GM18519 (cell line): ENCODE data around the gene RPIA.
"Not testable (repeated sequence)": the region's sequence is repeated elsewhere in the genome, so short reads cannot be mapped to it uniquely, and the experiment has no call there.

Experiments
- ATAC-seq: cut with Tn5 transposase; IDR thresholded peaks from one replicate; pipeline ENCODE4 v1.9.1; 2021; ENCODE audit warnings: mild to moderate bottlenecking, moderate library complexity; ENCODE audit not compliant: unreplicated experiment, low FRiP score

Gene RPIA

DNA sequence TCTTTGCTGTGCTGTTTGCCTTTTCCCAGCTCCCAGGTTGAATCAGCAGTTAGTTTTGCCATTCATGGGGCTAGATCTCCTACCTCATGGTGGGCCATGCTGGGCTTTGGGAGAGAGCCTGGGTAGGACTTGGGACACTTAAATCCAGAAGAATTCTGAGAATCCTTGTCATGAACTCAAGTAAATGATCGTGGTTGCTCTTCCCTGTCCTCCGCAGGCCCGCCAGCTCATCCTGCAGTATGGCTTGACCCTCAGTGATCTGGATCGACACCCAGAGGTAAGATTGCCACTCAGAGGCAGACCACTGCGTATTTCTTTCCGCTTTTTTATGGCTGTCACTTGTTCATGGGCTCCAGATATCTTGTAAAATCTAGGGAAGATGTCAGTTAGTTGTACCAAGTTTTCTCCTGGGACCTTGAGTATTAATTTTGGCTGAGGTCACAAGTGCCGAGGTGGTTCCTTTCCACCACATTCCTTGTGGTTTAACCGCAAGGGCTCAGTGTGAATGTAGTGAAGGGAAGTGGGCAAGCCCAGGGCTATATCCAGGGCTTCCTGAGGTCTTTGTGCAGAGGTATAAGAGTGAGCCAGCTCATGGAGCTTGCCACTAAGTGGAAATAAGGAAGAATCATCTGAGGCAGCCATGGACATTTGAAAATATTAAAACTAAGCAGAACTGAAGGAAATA is 37.7 kb downstream of the RPIA start:
- ATAC-seq, result no peak

DNA sequence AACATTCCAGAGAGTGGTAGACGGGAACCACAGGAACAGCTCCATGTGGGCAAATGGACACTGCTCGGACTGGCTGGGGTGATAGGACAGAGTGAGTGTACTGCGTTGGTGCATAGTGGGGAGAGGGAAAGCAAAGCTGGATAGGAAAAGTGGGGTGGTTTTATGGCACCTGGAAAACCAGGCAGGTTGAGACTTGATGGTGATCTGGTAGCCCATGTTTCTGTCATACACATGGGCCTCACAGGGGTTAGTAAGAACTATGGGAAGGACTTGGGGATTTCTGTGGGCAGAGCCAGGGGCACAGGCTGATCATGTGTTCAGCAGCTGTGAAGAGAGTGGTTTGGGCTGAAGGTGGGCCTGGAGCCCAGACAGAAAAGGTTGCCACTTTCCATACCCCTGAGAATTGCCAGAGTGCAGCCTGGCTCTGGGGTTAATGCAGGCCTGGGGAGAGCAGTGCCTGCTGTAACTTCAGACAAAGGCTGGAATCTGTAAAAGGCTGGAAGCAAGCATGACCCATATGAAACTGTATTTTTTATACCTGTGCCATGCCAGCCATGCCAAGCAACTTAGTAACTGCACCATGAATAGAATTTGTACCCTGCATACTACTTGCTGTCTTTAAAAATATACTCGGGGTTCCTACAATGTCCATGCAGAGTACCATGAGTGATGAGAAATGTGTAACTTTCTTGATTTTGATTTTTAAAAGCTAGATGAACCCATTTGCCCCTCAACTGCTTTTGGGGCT is 41.9 kb downstream of the RPIA start:
- no peak for ATAC-seq

DNA sequence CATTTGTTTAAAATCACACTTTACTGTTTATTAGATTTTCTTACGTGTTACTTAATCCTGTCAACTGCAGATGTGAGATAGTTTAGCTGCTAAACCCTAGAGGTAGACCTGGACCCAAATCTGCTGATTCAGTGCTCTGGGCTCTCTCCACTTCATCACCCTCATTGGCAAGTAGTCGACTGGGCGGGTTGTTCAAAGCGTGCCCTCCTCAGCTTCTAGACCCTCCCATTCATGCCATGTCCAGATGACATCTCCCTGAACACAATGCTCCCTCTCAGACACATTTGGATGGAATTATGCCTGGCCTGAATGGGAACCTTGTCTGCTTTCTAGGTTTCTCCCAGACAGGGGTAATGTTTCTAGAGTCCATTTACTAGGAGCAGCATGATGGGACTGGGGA is 43.7 kb downstream of the RPIA start:
- no peak for ATAC-seq

DNA sequence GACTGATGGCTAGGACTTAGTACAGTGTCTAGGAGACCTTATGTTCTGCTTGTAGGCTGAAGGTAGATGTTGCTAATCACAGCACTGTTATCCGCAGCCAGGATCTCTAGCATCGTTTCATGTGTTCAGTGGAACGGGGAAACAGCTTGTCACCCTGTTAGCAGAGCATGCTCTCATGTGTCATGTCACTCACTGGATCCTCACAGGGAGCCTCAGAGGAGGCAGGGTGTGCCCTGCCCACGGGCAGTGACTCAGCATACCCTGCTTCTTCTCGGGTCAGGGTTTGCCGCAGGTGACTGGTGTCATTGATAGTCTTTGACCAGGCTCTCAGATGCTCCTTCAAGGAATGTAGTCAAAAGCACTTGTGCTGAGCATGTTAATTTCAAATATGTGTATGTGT is 44.4 kb downstream of the RPIA start:
- no peak for ATAC-seq

DNA sequence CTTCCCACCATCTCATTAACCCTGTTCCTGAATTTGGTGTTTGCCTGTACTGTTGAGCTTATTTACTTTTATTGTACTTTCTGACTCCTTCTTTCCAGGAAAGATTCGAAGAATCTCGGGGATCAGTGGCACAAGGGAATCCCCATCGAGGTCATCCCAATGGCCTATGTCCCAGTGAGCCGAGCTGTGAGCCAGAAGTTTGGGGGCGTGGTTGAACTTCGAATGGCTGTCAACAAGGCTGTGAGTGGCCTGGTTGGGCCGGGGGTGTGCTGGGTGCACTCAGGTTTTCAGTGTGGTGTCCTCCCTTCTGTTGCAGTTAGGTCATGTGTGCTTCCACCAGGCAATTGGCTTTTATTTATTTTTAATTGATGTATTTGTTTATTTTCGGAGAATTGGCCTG is 45.0 kb downstream of the RPIA start:
- no peak for ATAC-seq

DNA sequence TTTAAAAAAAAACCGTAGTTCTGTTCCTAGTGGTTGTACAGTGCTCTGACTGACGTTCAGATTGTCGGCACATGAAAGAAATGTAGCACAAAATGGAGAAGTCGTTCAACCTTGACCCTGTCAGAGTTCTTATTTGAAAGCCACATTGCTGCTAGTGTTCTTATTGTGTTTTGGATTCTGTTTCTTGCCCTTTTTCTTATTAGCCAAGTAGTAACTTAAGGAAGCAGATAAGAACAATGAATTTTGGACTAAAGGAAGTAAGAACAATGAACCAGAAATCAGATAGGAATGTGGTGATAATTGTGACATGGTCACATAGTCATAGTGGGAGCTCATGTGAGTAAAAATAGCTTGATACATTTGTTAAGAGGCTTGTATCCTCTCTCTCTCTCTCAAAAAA is 45.9 kb downstream of the RPIA start:
- no peak for ATAC-seq

DNA sequence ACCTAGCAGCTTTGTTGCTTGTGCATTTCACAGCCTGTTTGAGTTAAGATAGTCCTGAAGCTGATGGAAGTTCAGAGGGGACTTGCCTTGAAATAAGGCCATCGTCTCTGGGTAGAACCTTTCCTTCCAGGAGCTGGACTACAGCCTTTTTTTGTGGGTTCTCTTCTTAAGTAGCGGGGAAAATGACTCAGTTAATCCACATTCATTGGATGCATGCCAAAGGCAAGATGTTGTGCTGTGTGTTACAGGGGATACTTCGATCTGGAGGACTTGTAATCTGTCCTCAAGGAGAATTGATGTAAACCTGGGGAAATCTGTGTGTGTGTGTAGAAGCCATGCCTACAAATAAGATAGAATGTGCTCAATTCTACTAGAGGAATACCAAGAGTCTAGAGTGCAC is 46.8 kb downstream of the RPIA start:
- no peak for ATAC-seq

DNA sequence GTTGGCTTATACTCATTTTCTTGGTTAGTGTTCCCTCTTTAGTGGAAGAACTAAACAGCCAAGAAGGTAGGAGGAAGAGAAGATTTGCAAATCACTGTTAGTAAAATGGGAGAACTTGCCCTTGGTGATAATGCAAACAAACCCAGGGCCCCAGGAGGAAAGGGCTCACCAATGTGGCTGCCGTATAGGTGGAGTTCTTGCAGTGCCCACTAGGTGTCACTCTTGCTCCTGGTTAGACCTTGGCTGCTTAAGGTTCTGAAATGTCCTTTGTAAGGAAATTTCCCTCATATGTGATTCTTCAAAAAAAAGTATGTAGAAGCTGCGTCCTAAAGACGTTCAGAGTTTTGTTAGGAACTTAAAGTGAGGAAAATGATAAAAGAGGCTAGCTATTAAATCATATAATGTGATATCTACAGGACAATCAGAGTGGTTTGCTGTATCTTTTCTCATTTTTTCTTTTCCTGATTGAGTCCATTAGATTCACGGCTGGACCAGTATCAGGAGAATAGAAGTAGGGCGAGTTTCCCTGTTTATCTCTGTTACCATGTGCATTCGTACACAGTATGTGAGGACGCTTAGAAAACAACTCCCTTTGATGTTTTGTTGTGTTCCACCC is 48.6 kb downstream of the RPIA start:
- peak; percentile 68 for ATAC-seq

DNA sequence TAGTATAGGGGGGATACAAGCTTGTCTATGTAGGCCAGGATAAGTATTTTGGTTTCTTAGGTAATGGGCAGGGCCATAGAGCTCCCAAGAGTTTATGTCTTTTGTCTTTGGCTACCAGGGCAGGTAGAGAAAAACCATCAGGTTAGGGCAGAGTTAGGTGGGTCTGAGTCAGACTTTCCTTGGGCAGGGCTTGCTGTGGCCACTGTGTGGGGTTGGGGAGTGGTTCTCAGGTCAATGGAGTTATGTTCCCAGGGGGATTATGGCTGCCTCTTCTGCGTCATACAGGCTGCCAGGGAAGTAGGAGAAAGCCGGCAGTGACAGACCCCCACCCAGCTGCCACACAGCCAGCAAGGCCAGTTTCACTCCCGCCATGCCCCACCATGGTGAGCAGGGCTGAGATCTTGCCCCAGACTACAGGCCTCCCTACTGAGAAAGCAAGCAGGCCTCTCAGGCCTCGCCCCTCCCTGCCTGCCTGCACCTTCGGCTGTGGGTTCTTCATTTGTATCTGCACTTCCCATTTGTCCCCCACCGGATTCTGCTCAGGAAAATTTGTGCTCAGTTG is 55.5 kb downstream of the RPIA start:
- ATAC-seq, result no peak

DNA sequence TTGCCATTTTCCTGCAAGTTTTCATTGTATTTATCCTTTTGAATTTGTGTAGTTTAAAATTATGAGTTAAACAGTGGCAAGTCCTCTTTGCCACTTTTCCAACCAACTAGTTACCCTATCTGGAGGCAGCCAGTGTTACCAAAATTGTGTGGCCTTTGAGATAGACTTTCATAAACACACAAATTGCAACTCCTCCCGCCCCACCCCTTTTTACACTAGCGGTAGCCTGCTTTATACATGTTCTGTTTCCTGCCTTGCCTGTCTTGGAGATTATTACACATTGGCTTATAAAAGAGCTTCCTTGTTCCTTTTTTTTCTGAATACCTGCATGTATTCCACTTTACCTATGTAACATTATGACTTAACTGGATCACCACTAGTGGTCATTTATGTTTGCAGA is 56.5 kb downstream of the RPIA start:
- no peak for ATAC-seq

DNA sequence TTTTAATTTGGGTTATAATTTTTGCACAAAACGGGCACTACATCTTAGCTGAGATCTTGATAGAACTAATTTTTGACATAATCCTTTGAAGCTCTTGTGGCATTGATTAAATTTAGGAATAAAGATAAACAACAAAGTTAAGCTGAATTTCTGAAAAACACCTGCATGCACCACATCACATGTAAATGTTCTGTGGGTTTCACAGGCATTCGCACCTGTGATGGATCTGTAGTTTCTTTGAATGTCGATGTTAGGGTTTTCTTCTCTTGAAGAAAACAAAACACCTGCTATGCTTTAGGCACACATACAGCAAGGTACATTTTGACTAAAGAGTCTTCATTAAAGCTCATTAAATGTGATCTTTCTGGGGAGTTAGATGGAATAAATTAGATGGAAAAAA is 60.3 kb downstream of the RPIA start:
- ATAC-seq, result no peak

DNA sequence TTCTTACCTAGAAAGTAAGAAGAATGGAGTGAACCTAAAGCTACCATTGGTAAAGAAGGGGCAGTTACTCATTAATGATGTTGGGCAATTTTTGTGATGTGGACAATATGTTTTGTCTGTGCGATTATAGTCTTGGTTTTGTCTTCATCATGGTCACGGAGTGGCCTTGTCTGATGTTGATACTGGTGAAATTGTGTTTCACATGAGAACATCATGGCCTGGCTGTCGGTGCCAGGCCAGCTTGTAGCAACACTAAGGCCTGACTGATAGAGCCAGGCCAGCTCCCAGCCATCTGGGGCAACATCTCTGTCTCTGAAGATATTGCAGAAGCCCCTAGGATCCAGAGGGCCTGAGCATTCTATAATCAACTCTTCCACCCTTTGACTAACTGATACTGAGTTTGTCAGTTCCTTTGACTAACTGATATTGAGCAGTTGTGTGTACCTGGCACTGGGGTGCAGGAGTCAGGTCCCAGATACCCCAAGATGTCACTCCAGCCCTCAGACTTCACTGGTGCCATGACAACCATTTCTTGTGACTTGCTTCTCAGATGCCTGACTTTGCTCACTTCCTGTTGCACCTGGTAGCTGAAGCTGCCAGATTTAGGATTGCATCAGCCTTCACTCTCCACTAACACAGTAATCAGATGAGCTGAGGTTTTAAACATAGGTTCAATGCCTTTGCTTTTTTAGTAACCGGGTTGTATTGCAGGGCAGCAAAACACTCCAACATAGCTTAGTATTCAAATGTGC is 62.5 kb downstream of the RPIA start:
- ATAC-seq, result peak; percentile 93

DNA sequence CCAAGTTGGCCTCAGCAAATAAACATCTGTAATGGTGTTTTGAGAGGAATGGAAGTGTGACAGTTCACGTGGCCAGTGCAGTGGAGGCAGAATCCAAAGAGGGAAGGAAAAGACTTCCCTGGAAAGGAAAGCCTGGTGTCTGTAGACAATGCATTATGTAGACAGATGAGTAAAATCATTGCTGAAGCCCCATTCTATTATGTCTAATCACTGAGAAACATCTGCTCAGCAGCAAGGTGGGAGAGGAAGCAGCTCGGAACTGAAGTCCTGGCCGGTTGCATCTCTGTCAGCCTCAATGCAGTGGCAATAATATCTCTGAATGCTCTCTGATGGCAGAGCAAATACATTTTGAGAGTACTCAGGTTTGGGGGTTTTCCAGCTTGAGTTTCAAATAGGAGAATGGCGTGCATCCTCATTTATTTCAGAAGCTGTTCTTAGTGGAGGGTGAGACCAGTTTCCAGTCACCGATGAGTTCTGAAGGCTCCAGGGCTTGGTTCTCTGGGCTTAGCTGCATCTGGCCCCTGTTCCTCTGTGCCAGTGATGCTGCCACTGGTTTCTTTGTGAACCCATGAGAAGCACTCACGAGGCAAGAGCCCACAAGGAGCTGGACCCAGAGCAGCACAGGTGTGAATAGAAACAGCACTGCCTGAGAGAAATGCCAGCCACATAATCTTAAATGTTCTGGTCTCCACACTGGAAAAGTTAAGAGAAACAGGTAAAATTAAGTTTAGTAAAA is 63.3 kb downstream of the RPIA start:
- peak; percentile 23 for ATAC-seq

DNA sequence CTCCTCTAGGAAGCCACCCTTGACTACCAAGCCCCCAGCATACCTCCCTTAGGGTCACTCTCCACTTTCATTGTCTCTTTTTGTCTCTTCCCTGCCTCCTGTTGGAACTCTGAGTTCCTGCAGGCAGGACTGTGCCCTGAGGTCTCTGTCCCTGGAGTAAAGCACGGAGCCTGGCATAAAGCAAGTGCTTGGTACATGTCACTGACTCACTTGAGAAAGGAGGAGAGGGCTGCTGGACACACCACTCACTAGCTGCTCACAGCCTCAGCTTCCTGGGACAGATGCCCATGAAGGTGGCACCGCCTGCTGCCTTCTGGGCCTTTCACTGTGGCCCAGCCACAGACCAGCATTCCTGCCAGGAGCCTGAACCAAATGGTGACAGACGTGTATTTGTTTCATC is 64.4 kb downstream of the RPIA start:
- no peak for ATAC-seq

DNA sequence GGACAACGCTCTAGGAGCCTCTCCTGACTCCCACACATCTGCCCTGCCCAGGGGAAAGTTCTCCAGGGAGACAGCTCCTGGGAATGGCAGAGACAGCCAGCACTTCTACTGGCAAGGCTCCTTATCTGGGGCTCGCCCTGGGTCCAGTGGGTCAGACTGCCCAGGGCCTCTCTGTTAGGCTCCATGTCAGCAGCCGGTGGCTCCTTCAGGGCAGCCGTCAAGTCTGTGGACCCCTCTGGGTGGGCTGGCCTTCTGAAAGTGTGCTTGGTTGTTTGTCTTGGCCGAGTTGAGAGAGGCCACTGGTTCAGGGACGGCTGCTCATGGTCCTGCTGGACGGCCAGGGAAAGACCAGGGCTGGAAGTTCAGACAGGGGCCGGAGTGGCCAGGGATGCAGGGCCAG is 65.6 kb downstream of the RPIA start:
- no peak for ATAC-seq

DNA sequence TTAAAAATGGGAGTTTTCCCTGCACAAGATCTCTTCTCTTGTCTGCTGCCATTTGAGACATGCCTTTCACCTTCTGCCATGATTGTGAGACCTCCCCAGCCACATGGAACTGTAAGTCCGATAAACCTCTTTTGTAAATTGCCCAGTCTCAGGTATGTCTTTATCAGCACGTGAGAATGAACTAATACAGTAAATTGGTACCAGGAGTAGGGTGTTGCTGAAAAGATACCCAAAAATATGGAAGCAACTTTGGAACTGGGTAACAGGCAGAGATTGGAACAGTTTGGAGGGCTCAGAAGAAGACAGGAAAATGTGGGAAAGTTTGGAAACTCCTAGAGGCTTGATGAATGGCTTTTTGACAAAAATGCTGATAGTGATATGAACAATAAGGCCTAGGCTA is 67.2 kb downstream of the RPIA start:
- ATAC-seq, result not testable (repeated sequence)

DNA sequence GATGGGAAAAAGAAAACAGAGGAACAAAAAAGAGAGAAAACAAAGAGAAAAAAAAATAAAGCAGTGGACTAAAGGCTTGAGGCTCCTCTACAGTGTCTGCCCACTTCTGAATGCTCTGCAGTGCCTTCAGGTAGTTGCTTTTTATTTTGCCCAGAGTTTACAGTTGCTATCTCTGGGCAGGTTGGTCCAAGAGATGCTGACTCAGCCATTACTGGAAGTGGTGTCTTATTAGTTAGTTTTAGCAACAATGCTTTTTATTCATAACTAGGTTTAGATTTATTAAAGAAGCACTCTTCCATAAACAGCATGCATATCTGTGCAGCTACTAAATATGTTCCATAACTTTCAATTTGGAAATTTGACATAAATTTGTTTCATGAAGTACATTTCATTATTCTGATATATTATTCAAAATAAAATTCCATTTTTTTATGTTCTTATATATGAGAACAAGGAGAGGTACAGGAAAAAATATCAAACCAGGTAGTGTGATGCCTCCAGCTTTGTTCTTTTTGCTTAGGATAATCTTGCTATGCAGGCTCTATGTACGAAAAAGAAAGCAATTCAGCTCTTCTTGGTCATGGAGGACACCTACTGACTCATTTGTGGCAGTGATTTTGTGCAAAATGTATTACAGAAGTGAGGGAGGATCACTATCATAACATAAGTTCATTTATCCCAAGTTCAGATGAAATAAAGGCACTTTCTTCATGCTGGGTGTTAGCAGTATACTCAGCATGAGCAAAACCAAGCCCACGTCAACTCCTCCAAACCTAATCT is 69.5 kb downstream of the RPIA start:
- no peak for ATAC-seq

DNA sequence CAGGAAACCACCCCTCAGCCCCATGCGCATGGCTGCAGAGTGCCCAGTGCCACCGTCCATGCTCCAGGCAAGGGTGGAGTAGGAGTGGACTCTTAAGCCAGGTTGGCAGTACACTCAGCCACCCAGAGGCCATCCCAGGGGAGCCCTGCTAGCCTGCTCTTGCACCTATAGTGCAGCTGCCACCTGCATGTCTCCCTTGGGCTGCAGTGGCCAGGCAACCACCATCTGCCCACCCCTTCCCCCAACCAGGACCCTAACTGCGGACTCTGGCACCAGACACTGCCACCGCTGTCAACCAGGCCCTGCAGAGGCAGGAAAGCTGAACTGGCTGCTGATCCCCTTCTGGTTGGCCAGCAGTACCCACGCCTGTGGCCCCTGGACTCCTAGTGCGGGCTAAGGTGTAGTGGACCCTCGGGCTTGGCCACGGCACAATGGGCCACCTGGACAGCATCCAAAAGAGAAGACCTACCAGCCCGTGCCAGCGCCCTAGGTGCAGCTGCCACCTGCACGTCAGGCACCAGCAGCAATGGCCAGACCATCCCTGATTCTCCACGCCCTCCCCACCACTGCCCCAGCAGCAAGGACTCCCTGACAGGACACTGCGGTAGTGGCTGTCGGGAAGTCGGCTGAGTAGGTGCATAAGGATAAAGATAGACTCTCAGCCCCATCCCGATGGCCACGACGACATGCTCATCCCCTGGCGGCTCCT is 72.8 kb downstream of the RPIA start:
- no peak for ATAC-seq

DNA sequence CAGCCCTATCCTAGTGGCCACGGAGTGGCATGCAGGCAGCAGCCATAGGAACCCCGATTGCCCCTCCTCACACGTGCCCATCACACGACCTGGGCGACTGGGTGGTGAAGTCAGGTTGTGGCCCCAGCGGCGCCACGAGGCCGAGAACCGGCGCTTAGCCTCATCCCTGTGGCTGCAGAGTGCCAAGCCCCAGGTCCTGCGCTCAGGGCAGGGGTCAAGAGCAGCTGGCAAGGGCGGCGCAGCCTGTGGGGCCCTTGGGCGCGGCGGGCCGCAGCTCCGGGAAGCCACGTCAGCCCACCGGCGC is 73.3 kb downstream of the RPIA start:
- ATAC-seq, result no peak
